T-helper 17 cell (primary cell): Measurements from ENCODE around the gene RFC1. TPM values are rescaled to one million over a fixed set of nuclear protein-coding genes. Genes with fewer than 3 reads are reported as not detected.
"Not testable (repeated sequence)": the region's sequence is repeated elsewhere in the genome, so short reads cannot be mapped to it uniquely, and the experiment has no call there.

Experiments
- ATAC-seq: fragments of 150-1000 bp; cut with Tn5 transposase; 2 replicates; pipeline ENCODE4 v1.10.0; 2021; ENCODE audit warnings: mild to moderate bottlenecking, moderate library complexity
- DNase-seq, 3 donors: peaks; one replicate each; pipeline versions ENCODE4 v3.0.0 to v3.0.0-alpha.2; 2020 to 2021
- H3K9me3 ChIP-seq: one replicate; pipeline ENCODE4 v1.7.0; 2013; ENCODE audit warnings: low read length, mild to moderate bottlenecking; ENCODE audit not compliant: control insufficient read depth, poor library complexity, severe bottlenecking
- H3K27ac Mint-ChIP-seq: one replicate; pipeline ENCODE4 v1.8.0; 2022; ENCODE audit warnings: mild to moderate bottlenecking, moderate library complexity, mixed read lengths
- H3K27me3 Mint-ChIP-seq: one replicate; pipeline ENCODE4 v1.8.0; 2022; ENCODE audit warnings: mixed read lengths
- H3K36me3 Mint-ChIP-seq: one replicate; pipeline ENCODE4 v1.8.0; 2022; ENCODE audit warnings: low read depth, mixed read lengths
- H3K4me1 Mint-ChIP-seq: one replicate; pipeline ENCODE4 v1.8.0; 2022; ENCODE audit warnings: mild to moderate bottlenecking, mixed read lengths
- H3K4me3 Mint-ChIP-seq: one replicate; pipeline ENCODE4 v1.8.0; 2022; ENCODE audit warnings: mild to moderate bottlenecking, moderate library complexity, mixed read lengths
- total RNA-seq, 4 donors: library from RNA in 2 of 4; stranded (reverse) in 2 of 4; gene quantifications; one replicate each; pipeline ENCODE4 v1.2.3 and lab custom pipeline; 2022 to 2026

The RFC1 gene
- total RNA-seq (10 to 100 TPM; 72.5 to 86.3 TPM), total RNA-seq (lab: John Stamatoyannopoulos, UW) (149 to 190 reads per million in 2 donors)

GRCh38 chr4:39365830-39366771 is at the start of gene RFC1:
Gene RFC1, minus strand, starts transcription at chr4:39366362. Its CDS starts 121 bp downstream, at chr4:39366241.
- H3K4me3 Mint-ChIP-seq = peak within 1 kb of the TSS; percentile 95
- H3K9me3 ChIP-seq = no peaks in the 10 kb centered on the region
- peak; percentile 96 for ATAC-seq
- no peaks in the 10 kb centered on the region for H3K36me3 Mint-ChIP-seq
- peaks cover 26% of the 10 kb centered on the region for H3K4me1 Mint-ChIP-seq
- no peaks in the 10 kb centered on the region for H3K27me3 Mint-ChIP-seq
- DNase-seq = peak; percentile 84 to 91 (median 84)
- peak within 1 kb of the TSS; percentile 96 for H3K27ac Mint-ChIP-seq

GRCh38 chr4:39415678-39416283 is 49.6 kb upstream of the RFC1 start:
- Mint-ChIP-seq H3K4me1 (peaks cover 3% of the 10 kb centered on the region), H3K4me3 (no peak overlapping the region), H3K27ac (no peak overlapping the region), H3K27me3 (peaks cover 14% of the 10 kb centered on the region), H3K36me3 (no peaks in the 10 kb centered on the region)
- DNase-seq (no peak), ATAC-seq (no peak)
- H3K9me3 ChIP-seq = no peaks in the 10 kb centered on the region

GRCh38 chr4:39411561-39411960 is 45.4 kb upstream of the RFC1 start:
- peaks cover 14% of the 10 kb centered on the region for H3K27me3 Mint-ChIP-seq
- not testable (repeated sequence) for H3K4me1 Mint-ChIP-seq, DNase-seq, H3K9me3 ChIP-seq, H3K36me3 Mint-ChIP-seq, ATAC-seq, H3K27ac Mint-ChIP-seq, H3K4me3 Mint-ChIP-seq

GRCh38 chr4:39410415-39410814 is 44.3 kb upstream of the RFC1 start:
- H3K4me3 Mint-ChIP-seq = no peak overlapping the region
- peaks cover 3% of the 10 kb centered on the region for H3K4me1 Mint-ChIP-seq
- no peaks in the 10 kb centered on the region for H3K36me3 Mint-ChIP-seq
- DNase-seq (no peak), ATAC-seq (no peak)
- H3K9me3 ChIP-seq = no peaks in the 10 kb centered on the region
- peaks cover 14% of the 10 kb centered on the region for H3K27me3 Mint-ChIP-seq
- H3K27ac Mint-ChIP-seq = no peak overlapping the region

GRCh38 chr4:39407584-39407885 is 41.4 kb upstream of the RFC1 start:
- Mint-ChIP-seq H3K27me3 (peaks cover 17% of the 10 kb centered on the region), H3K36me3 (peaks cover 3% of the 10 kb centered on the region), H3K27ac (no peak overlapping the region), H3K4me1 (peaks cover 3% of the 10 kb centered on the region), H3K4me3 (no peak overlapping the region)
- ATAC-seq (no peak), DNase-seq (no peak)
- no peaks in the 10 kb centered on the region for H3K9me3 ChIP-seq

- ATAC-seq = no peak
- Mint-ChIP-seq H3K27me3 (peaks cover 12% of the 10 kb centered on the region), H3K27ac (no peak within 1 kb of the TSS), H3K4me1 (no peaks in the 10 kb centered on the region), H3K4me3 (no peak within 1 kb of the TSS), H3K36me3 (peaks cover 3% of the 10 kb centered on the region)
- DNase-seq = no peak
- H3K9me3 ChIP-seq = no peaks in the 10 kb centered on the region
These were observed 40.8 kb upstream of the RFC1 start, which contains the start of gene KLB for GRCh38 chr4:39406763-39407583. Gene KLB, plus strand, starts transcription at chr4:39406930. Its CDS starts 20 bp downstream, at chr4:39406950.

- ATAC-seq, DNase-seq: not testable (repeated sequence)
These were observed 35.5 kb upstream of the RFC1 start for GRCh38 chr4:39401640-39402039.

GRCh38 chr4:39394706-39395105 is 28.5 kb upstream of the RFC1 start:
- peaks cover 10% of the 10 kb centered on the region for H3K27me3 Mint-ChIP-seq
- H3K36me3 Mint-ChIP-seq = no peaks in the 10 kb centered on the region
- ATAC-seq = no peak
- H3K27ac Mint-ChIP-seq = no peak overlapping the region
- no peak overlapping the region for H3K4me3 Mint-ChIP-seq
- H3K9me3 ChIP-seq = no peaks in the 10 kb centered on the region
- no peak for DNase-seq
- H3K4me1 Mint-ChIP-seq = no peaks in the 10 kb centered on the region

More at GRCh38 chr4:39401640-39402039, 35.5 kb upstream of the RFC1 start:
- not testable (repeated sequence) for H3K4me3 Mint-ChIP-seq, H3K36me3 Mint-ChIP-seq, H3K27ac Mint-ChIP-seq, H3K4me1 Mint-ChIP-seq, H3K9me3 ChIP-seq
- peaks cover 11% of the 10 kb centered on the region for H3K27me3 Mint-ChIP-seq

- ATAC-seq = no peak
- H3K4me1 Mint-ChIP-seq = no peaks in the 10 kb centered on the region
- DNase-seq = no peak
- H3K4me3 Mint-ChIP-seq = no peak overlapping the region
- H3K9me3 ChIP-seq = no peaks in the 10 kb centered on the region
- H3K27me3 Mint-ChIP-seq = peaks cover 5% of the 10 kb centered on the region
- H3K36me3 Mint-ChIP-seq = no peaks in the 10 kb centered on the region
- no peak overlapping the region for H3K27ac Mint-ChIP-seq
These were observed 24.4 kb upstream of the RFC1 start for GRCh38 chr4:39390603-39391002.

GRCh38 chr4:39384563-39384962 is 18.4 kb upstream of the RFC1 start:
- H3K27ac Mint-ChIP-seq = no peak overlapping the region
- ATAC-seq (no peak), DNase-seq (no peak)
- no peaks in the 10 kb centered on the region for H3K4me1 Mint-ChIP-seq
- H3K4me3 Mint-ChIP-seq = no peak overlapping the region
- H3K27me3 Mint-ChIP-seq = peaks cover 20% of the 10 kb centered on the region
- no peaks in the 10 kb centered on the region for H3K36me3 Mint-ChIP-seq
- no peaks in the 10 kb centered on the region for H3K9me3 ChIP-seq

GRCh38 chr4:39383690-39384089 is 17.5 kb upstream of the RFC1 start:
- no peak overlapping the region for H3K27ac Mint-ChIP-seq
- ATAC-seq = no peak
- no peak overlapping the region for H3K4me3 Mint-ChIP-seq
- no peak for DNase-seq
- H3K4me1 Mint-ChIP-seq = no peaks in the 10 kb centered on the region
- H3K9me3 ChIP-seq = no peaks in the 10 kb centered on the region
- no peaks in the 10 kb centered on the region for H3K36me3 Mint-ChIP-seq
- H3K27me3 Mint-ChIP-seq = peaks cover 20% of the 10 kb centered on the region

- Mint-ChIP-seq H3K4me3 (no peak overlapping the region), H3K27ac (no peak overlapping the region)
These were observed 9.3 kb upstream of the RFC1 start for GRCh38 chr4:39375478-39375877.

GRCh38 chr4:39371209-39371608 is 5.0 kb upstream of the RFC1 start:
- not testable (repeated sequence) for ATAC-seq, H3K36me3 Mint-ChIP-seq, H3K4me3 Mint-ChIP-seq, H3K4me1 Mint-ChIP-seq, H3K9me3 ChIP-seq, DNase-seq, H3K27ac Mint-ChIP-seq, H3K27me3 Mint-ChIP-seq

More at GRCh38 chr4:39375478-39375877, 9.3 kb upstream of the RFC1 start:
- Mint-ChIP-seq H3K4me1 (no peaks in the 10 kb centered on the region), H3K27me3 (peaks cover 5% of the 10 kb centered on the region), H3K36me3 (no peaks in the 10 kb centered on the region)
- no peak for ATAC-seq
- H3K9me3 ChIP-seq = no peaks in the 10 kb centered on the region
- DNase-seq = no peak
